K562 (cell line): Measurements from ENCODE around the gene CCDC97. TPM values are rescaled to one million over a fixed set of nuclear protein-coding genes. Genes with fewer than 3 reads are reported as not detected.

Experiments used
- FOXK2 ChIP-seq, 2 experiments: fragments of 450-650 bp; IDR thresholded peaks in 1 of 2; conservative IDR thresholded peaks in 1 of 2; 2 replicates each; pipeline ENCODE4 v1.6.1; 2016; ENCODE audit warnings: low read depth in 2 of 2, mild to moderate bottlenecking in 1 of 2
- MXI1 ChIP-seq: IDR thresholded peaks from 2 replicates; pipeline ENCODE4 v1.6.1; 2011; ENCODE audit warnings: low read depth, mild to moderate bottlenecking, improper control_type of control experiment, low read length
- PCBP1 ChIP-seq: fragments of 200-400 bp; formaldehyde crosslinking; IDR thresholded peaks from 2 replicates; pipeline ENCODE4 v1.6.1; 2018; ENCODE audit warnings: mild to moderate bottlenecking, low read depth, low read length; ENCODE audit not compliant: poor library complexity, severe bottlenecking
- SMAD4 ChIP-seq: fragments of 250-450 bp; sonication (Bioruptor Pico); conservative IDR thresholded peaks from 2 replicates; pipeline ENCODE4 v1.8.0; 2021; ENCODE audit warnings: inconsistent platforms, mild to moderate bottlenecking, moderate library complexity
- polyA plus RNA-seq, 8 experiments: library from polyadenylated mRNA; depleted of rRNA in 4 of 8; stranded (reverse) in 5 of 8; unstranded in 3 of 8; fragments of >200 nt; fragmentation: Nextera tagmentation in 2 of 8; fragmentation: Illumina TruSeq in 1 of 8; extraction: Ambion mirVana in 2 of 8; extraction: Trizol in 1 of 8; gene quantifications; 2 replicates each; pipeline versions ENCODE4 v1.2.1 to v1.2.3, GENCODE V29; 2011 to 2014; ENCODE audit warnings: inconsistent platforms in 1 of 8, missing spikeins in 1 of 8
- total RNA-seq, 7 experiments: library from RNA; depleted of rRNA in 6 of 7; stranded (reverse); fragments of >200 nt in 6 of 7; fragmentation: Illumina TruSeq in 2 of 7; extraction: Trizol in 2 of 7; gene quantifications; 2 replicates each; pipeline versions ENCODE4 v1.2.1 to v1.2.3, GENCODE V29; 2011 to 2021; ENCODE audit warnings: low replicate concordance in 1 of 7
- TF ChIP-seq, protein P1 (sequence below): fragments of 200-400 bp; formaldehyde crosslinking; IDR thresholded peaks from 2 replicates; pipeline ENCODE4 v1.6.1; 2017; ENCODE audit warnings: mild to moderate bottlenecking, low read depth, low read length, moderate library complexity
- TF ChIP-seq, protein P2 (sequence below): fragments of 250-450 bp; sonication (Bioruptor Pico); IDR thresholded peaks from 2 replicates; pipeline ENCODE4 v1.8.0; 2022; ENCODE audit warnings: moderate library complexity, mild to moderate bottlenecking, inconsistent platforms
- TF ChIP-seq, protein P3 (sequence below), 2 experiments: fragments of 450-650 bp in 1 of 2; sonication (generic) in 1 of 2; formaldehyde crosslinking in 1 of 2; IDR thresholded peaks; 2 replicates each; pipeline versions ENCODE4 v1.7.1 to v1.9.0; 2016 to 2022; ENCODE audit warnings: inconsistent platforms in 1 of 2, mild to moderate bottlenecking in 1 of 2, missing genetic modification reagents in 1 of 2

CCDC97 gene
- total and polyA plus RNA-seq, 9 of the 15 experiments (the other 6 are each of a cell fraction or from before 2014, with no cell fraction given): 0.60 to 16.5 (median 7.0) TPM

DNA sequence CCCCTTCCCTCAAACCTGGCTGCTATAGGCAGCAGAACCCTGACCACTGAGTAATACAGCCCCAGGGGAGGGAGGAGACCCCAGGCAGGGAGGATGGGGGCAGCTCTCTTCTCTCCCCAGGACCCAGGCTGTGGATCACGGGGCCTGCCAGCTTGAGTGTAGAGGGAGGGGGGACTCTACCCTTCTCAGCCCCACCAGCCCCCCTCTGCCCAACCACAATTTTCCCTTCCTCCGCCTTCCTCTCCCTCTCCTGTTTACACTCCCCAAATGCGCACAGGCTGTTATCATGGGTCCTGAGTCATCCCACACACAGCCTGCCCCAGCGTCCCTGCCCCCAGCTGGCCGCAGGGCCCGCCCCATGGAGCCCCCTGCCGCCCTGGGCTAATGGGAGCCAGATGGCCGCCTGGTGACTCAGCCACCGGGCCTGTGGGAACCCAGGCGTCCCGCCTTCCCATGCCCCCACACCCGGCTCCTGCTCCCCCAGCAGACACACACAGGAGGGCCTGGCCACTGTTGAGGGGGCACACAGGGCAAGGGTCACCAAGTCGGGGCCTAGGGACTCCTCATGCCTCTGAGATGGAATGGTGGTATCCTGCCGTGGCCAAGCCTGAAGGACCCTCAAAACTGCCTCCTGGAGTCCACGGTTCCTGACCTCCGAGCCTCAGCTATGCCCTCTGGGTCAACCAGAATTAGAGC is 13.6 kb downstream of the CCDC97 start (continued):
- peak; percentile 98 to 99 for TF ChIP-seq FOXK2 (conservative IDR thresholded peaks at IDR 0.05 in 1 of 2, IDR thresholded peaks at IDR 0.05 in 1 of 2; ENCODE audit: low read depth in 2 of 2)
- peak; percentile 55 for TF ChIP-seq SMAD4 (CRISPR knock-in tag)
- TF ChIP-seq, protein P1, sequence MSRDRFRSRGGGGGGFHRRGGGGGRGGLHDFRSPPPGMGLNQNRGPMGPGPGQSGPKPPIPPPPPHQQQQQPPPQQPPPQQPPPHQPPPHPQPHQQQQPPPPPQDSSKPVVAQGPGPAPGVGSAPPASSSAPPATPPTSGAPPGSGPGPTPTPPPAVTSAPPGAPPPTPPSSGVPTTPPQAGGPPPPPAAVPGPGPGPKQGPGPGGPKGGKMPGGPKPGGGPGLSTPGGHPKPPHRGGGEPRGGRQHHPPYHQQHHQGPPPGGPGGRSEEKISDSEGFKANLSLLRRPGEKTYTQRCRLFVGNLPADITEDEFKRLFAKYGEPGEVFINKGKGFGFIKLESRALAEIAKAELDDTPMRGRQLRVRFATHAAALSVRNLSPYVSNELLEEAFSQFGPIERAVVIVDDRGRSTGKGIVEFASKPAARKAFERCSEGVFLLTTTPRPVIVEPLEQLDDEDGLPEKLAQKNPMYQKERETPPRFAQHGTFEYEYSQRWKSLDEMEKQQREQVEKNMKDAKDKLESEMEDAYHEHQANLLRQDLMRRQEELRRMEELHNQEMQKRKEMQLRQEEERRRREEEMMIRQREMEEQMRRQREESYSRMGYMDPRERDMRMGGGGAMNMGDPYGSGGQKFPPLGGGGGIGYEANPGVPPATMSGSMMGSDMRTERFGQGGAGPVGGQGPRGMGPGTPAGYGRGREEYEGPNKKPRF: no peak
- TF ChIP-seq, protein P2, sequence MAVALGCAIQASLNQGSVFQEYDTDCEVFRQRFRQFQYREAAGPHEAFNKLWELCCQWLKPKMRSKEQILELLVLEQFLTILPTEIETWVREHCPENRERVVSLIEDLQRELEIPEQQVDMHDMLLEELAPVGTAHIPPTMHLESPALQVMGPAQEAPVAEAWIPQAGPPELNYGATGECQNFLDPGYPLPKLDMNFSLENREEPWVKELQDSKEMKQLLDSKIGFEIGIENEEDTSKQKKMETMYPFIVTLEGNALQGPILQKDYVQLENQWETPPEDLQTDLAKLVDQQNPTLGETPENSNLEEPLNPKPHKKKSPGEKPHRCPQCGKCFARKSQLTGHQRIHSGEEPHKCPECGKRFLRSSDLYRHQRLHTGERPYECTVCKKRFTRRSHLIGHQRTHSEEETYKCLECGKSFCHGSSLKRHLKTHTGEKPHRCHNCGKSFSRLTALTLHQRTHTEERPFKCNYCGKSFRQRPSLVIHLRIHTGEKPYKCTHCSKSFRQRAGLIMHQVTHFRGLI (CRISPR knock-in tag): 0 out of 2 replicates have a peak, but pooled peaks have one; percentile 45
- TF ChIP-seq, protein P3, sequence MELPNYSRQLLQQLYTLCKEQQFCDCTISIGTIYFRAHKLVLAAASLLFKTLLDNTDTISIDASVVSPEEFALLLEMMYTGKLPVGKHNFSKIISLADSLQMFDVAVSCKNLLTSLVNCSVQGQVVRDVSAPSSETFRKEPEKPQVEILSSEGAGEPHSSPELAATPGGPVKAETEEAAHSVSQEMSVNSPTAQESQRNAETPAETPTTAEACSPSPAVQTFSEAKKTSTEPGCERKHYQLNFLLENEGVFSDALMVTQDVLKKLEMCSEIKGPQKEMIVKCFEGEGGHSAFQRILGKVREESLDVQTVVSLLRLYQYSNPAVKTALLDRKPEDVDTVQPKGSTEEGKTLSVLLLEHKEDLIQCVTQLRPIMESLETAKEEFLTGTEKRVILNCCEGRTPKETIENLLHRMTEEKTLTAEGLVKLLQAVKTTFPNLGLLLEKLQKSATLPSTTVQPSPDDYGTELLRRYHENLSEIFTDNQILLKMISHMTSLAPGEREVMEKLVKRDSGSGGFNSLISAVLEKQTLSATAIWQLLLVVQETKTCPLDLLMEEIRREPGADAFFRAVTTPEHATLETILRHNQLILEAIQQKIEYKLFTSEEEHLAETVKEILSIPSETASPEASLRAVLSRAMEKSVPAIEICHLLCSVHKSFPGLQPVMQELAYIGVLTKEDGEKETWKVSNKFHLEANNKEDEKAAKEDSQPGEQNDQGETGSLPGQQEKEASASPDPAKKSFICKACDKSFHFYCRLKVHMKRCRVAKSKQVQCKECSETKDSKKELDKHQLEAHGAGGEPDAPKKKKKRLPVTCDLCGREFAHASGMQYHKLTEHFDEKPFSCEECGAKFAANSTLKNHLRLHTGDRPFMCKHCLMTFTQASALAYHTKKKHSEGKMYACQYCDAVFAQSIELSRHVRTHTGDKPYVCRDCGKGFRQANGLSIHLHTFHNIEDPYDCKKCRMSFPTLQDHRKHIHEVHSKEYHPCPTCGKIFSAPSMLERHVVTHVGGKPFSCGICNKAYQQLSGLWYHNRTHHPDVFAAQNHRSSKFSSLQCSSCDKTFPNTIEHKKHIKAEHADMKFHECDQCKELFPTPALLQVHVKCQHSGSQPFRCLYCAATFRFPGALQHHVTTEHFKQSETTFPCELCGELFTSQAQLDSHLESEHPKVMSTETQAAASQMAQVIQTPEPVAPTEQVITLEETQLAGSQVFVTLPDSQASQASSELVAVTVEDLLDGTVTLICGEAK (IDR thresholded peaks at IDR 0.05): no peak
- TF ChIP-seq, protein P3 (CRISPR knock-in tag; IDR thresholded peaks at IDR 0.05): no peak
- TF ChIP-seq MXI1: 0 out of 2 replicates have a peak, but pooled peaks have one; percentile 13
- peak; percentile 69 for TF ChIP-seq PCBP1
